H1 (cell line): ENCODE results near the gene MCUB. TPM values are rescaled to one million over a fixed set of nuclear protein-coding genes. Genes with fewer than 3 reads are reported as not detected.

ENCODE experiments used
- CTCF ChIA-PET: fragments of 300-600 bp; sonication (Branson Sonifier 250); formaldehyde crosslinking; loops from one replicate; lab custom pipeline; 2021; ENCODE audit not compliant: partially characterized antibody; lab: Charles Lee
- POLR2A ChIA-PET: fragments of 300-600 bp; sonication (Branson Sonifier 250); formaldehyde crosslinking; loops from one replicate; lab custom pipeline; 2021; ENCODE audit warnings: inconsistent platforms; ENCODE audit not compliant: partially characterized antibody; lab: Charles Lee
- DNase-seq, 2 experiments: peaks; one replicate each; pipeline versions ENCODE4 v3.0.0 to v3.0.0-alpha.2; 2010 to 2022; ENCODE audit warnings: low spot score in 2 of 2, low read depth in 1 of 2, mixed read lengths in 1 of 2
- FAIRE-seq: peaks from 2 replicates; lab custom pipeline; 2011; peaks lifted over from hg19 to GRCh38; lab: Jason Lieb, UNC
- H2AFZ ChIP-seq: 2 replicates; pipeline ENCODE4 v1.8.1; 2012; ENCODE audit warnings: low read length, inconsistent platforms
- H2AK5ac ChIP-seq: 2 replicates; pipeline ENCODE4 v1.6.1; 2013; ENCODE audit warnings: low read depth, low read length
- H2BK120ac ChIP-seq: replicated peaks from 2 replicates; pipeline ENCODE3; 2013; ENCODE audit warnings: low read depth, low read length, inconsistent platforms
- H2BK12ac ChIP-seq: 2 replicates; pipeline ENCODE4 v1.6.1; 2013; ENCODE audit warnings: low read depth, low read length
- H2BK15ac ChIP-seq: 2 replicates; pipeline ENCODE4 v1.6.1; 2013; ENCODE audit warnings: low read length
- H2BK20ac ChIP-seq: 2 replicates; pipeline ENCODE4 v1.6.1; 2013; ENCODE audit warnings: low read length
- H2BK5ac ChIP-seq: 2 replicates; pipeline ENCODE4 v1.6.1; 2013; ENCODE audit warnings: low read depth, low read length
- H3K14ac ChIP-seq: 2 replicates; pipeline ENCODE4 v1.6.1; 2013; ENCODE audit warnings: inconsistent platforms; ENCODE audit not compliant: insufficient read length
- H3K18ac ChIP-seq: 2 replicates; pipeline ENCODE4 v1.6.1; 2013; ENCODE audit warnings: low read length; ENCODE audit errors: extremely low read depth
- H3K23ac ChIP-seq: 2 replicates; pipeline ENCODE4 v1.6.1; 2013; ENCODE audit warnings: inconsistent platforms; ENCODE audit not compliant: insufficient read length
- H3K23me2 ChIP-seq: 2 replicates; pipeline ENCODE4 v1.6.1; 2013; ENCODE audit warnings: low read depth, low read length
- H3K27ac ChIP-seq: 2 replicates; pipeline ENCODE4 v1.6.1; 2011; ENCODE audit warnings: low read depth, low read length, inconsistent platforms
- H3K27me3 ChIP-seq, 4 experiments: replicated peaks in 1 of 4; 1 replicate in 1 of 4; 2 replicates in 3 of 4; pipeline versions ENCODE4 v1.6.1 to v1.8.1; 2011 to 2013; ENCODE audit warnings: low read length in 3 of 4, mild to moderate bottlenecking in 3 of 4, inconsistent platforms in 2 of 4, mixed read lengths in 2 of 4, moderate library complexity in 1 of 4; ENCODE audit not compliant: control insufficient read depth in 3 of 4, insufficient read depth in 3 of 4; ENCODE audit errors: extremely low read depth in 1 of 4
- H3K36me3 ChIP-seq, 4 experiments: 2 replicates each; pipeline versions ENCODE4 v1.6.1 to v1.8.1; 2011 to 2013; ENCODE audit warnings: mild to moderate bottlenecking in 4 of 4, low read length in 3 of 4, moderate library complexity in 2 of 4, control low read depth in 1 of 4, inconsistent platforms in 1 of 4; ENCODE audit not compliant: insufficient read depth in 4 of 4, control insufficient read depth in 2 of 4
- H3K4ac ChIP-seq: replicated peaks from 2 replicates; pipeline ENCODE3; 2013; ENCODE audit warnings: low read length, low read depth, mixed read lengths, inconsistent platforms; ENCODE audit not compliant: insufficient read length
- H3K4me1 ChIP-seq, 4 experiments: replicated peaks in 1 of 4; 1 replicate in 1 of 4; 2 replicates in 3 of 4; pipeline versions ENCODE4 v1.6.1 to v1.8.1; 2011 to 2013; ENCODE audit warnings: low read length in 3 of 4, inconsistent platforms in 2 of 4, mixed read lengths in 1 of 4; ENCODE audit not compliant: insufficient read depth in 4 of 4, control insufficient read depth in 3 of 4
- H3K4me2 ChIP-seq, 2 experiments: 2 replicates each; pipeline versions ENCODE4 v1.6.1 to v1.8.1; 2011 to 2013; ENCODE audit warnings: low read depth in 2 of 2, low read length in 2 of 2, control low read depth in 1 of 2, inconsistent platforms in 1 of 2, mild to moderate bottlenecking in 1 of 2; ENCODE audit not compliant: insufficient read depth in 1 of 2
- H3K4me3 ChIP-seq, 4 experiments: fragments of 200-600, 300-600 bp in 1 of 4; sonication (generic), shearing (Covaris generic), sonication (Bioruptor Twin) in 1 of 4; 2 replicates each; pipeline versions ENCODE4 v1.5.1 to v1.8.1; 2011 to 2016; ENCODE audit warnings: low read length in 4 of 4, low read depth in 3 of 4, control low read depth in 2 of 4, inconsistent platforms in 2 of 4, mild to moderate bottlenecking in 2 of 4, mixed read lengths in 1 of 4, moderate library complexity in 1 of 4; ENCODE audit not compliant: insufficient read depth in 2 of 4; ENCODE audit errors: extremely low read depth in 1 of 4
- H3K56ac ChIP-seq: replicated peaks from 2 replicates; pipeline ENCODE3; 2013; ENCODE audit warnings: low read depth, mild to moderate bottlenecking, mixed read lengths, low read length, inconsistent platforms; ENCODE audit not compliant: insufficient read length
- H3K79me1 ChIP-seq: 2 replicates; pipeline ENCODE4 v1.6.1; 2013; ENCODE audit warnings: low read depth, low read length, control low read depth
- H3K79me2 ChIP-seq, 2 experiments: 2 replicates each; pipeline versions ENCODE4 v1.6.1 to v1.8.1; 2012 to 2013; ENCODE audit warnings: low read length in 2 of 2, mild to moderate bottlenecking in 2 of 2, inconsistent platforms in 1 of 2; ENCODE audit not compliant: insufficient read depth in 2 of 2, control insufficient read depth in 1 of 2
- H3K9ac ChIP-seq, 4 experiments: replicated peaks in 1 of 4; 1 replicate in 1 of 4; 2 replicates in 3 of 4; pipeline versions ENCODE4 v1.6.1 to v1.8.1; 2011 to 2013; ENCODE audit warnings: low read depth in 3 of 4, low read length in 3 of 4, control low read depth in 2 of 4, mild to moderate bottlenecking in 2 of 4, moderate library complexity in 2 of 4, inconsistent platforms in 1 of 4; ENCODE audit errors: extremely low read depth in 1 of 4
- H3K9me3 ChIP-seq, 2 experiments: 2 replicates each; pipeline versions ENCODE4 v1.6.1 to v1.8.1; 2012 to 2013; ENCODE audit warnings: mild to moderate bottlenecking in 2 of 2, moderate library complexity in 2 of 2, control low read depth in 1 of 2, inconsistent platforms in 1 of 2, low read depth in 1 of 2, low read length in 1 of 2, mixed read lengths in 1 of 2; ENCODE audit not compliant: insufficient read depth in 2 of 2
- H4K20me1 ChIP-seq, 2 experiments: replicated peaks in 1 of 2; 2 replicates each; pipeline versions ENCODE3 to v1.8.1; 2011 to 2013; ENCODE audit warnings: inconsistent platforms in 2 of 2, low read length in 2 of 2, mild to moderate bottlenecking in 1 of 2; ENCODE audit not compliant: insufficient read depth in 2 of 2, control insufficient read depth in 1 of 2
- H4K5ac ChIP-seq: 2 replicates; pipeline ENCODE4 v1.6.1; 2013; ENCODE audit warnings: low read length, low read depth, mixed read lengths, inconsistent platforms; ENCODE audit not compliant: insufficient read length
- H4K8ac ChIP-seq: 2 replicates; pipeline ENCODE4 v1.8.0; 2013; ENCODE audit warnings: mild to moderate bottlenecking, moderate library complexity, low read length, inconsistent platforms; ENCODE audit not compliant: insufficient read depth; ENCODE audit errors: extremely low read depth
- H4K91ac ChIP-seq: replicated peaks from 2 replicates; pipeline ENCODE3; 2013; ENCODE audit warnings: low read length, mixed read lengths, inconsistent platforms; ENCODE audit not compliant: insufficient read length
- POU5F1 ChIP-seq: IDR thresholded peaks from 2 replicates; pipeline ENCODE4 v1.6.1; 2011; ENCODE audit warnings: low read depth, mild to moderate bottlenecking, low read length, moderate library complexity
- whole genome bisulfite sequencing, 2 experiments: shearing (Covaris generic) in 1 of 2; methylation state at CpG; one replicate each; pipeline versions ENCODE4 v1.1.6 to v1.1.7; 2013 to 2015; ENCODE audit warnings: low lambda C conversion rate in 2 of 2, mixed read lengths in 2 of 2, inconsistent platforms in 1 of 2, low coverage in 1 of 2, missing lambda C conversion rate in 1 of 2; ENCODE audit not compliant: insufficient replicate concordance in 2 of 2, insufficient coverage in 1 of 2, insufficient read length in 1 of 2; ENCODE audit errors: extremely low coverage in 1 of 2, missing lambda C conversion rate in 1 of 2; 5-methylcytosine and 5-hydroxymethylcytosine counted together
- polyA plus RNA-seq, 7 experiments: library from polyadenylated mRNA; depleted of rRNA in 3 of 7; stranded (reverse) in 5 of 7; unstranded in 2 of 7; fragments of >200 nt in 5 of 7; fragments of 200-250 nt in 2 of 7; gene quantifications; 1 replicate in 5 of 7; 2 replicates in 1 of 7; 4 replicates in 1 of 7; pipeline versions ENCODE4 v1.2.1 to v1.2.3, GENCODE V29; 2011 to 2013; ENCODE audit warnings: missing spikeins in 2 of 7, mixed read lengths in 2 of 7
- total RNA-seq: library from RNA; stranded (reverse); fragmentation: NEBNext Ultra II Directional; extraction: Animal tissue kit (Norgen Biotek cat#: 25700); gene quantifications from 2 replicates; pipeline ENCODE4 v1.2.1, GENCODE V29; 2021

Gene MCUB
- total and polyA plus RNA-seq, 2 of the 8 experiments (the other 6 are each of a cell fraction or from before 2014, with no cell fraction given): 15.2 to 19.4 TPM

DNA sequence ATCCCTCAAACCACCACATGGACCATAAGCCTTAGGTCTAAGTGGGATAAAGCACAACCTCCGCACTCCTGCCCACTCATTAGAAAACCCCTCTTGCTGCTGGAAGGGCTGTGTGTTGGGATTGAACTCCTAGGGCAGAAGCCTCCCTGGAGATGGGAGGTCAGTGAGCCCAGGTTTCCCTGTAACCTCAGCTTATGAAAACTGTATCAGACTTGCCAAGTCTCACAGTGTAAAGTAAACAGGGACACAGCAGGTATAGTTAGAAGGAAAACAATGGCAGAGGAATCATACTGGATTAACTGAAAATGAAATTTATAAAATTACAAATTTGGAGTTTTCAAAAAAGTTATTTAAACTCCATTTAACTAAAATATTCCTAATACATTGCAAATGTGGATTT, 113.3 kb downstream of the MCUB start:
- no peaks in the 10 kb centered on the region for H3K27me3 ChIP-seq
- no peak overlapping the region for H2AK5ac ChIP-seq
- TF ChIP-seq POU5F1: no peak
- no peak overlapping the region for H3K4me2 ChIP-seq
- WGBS, 2 experiments: 67% methylated on average over 1 of the region's 1 CpG; no CpG with 5 or more reads in 1 of the 2 experiments
- H3K23me2 ChIP-seq: no peaks in the 10 kb centered on the region; the same call in 1 of the 2 replicates
- no peak overlapping the region for H4K91ac ChIP-seq
- peaks cover 3 to 7% of the 10 kb centered on the region in 2 experiments; a peak in 3 of 4 replicates for H3K9me3 ChIP-seq
- no peak overlapping the region for H3K9ac ChIP-seq
- H4K8ac ChIP-seq: no peak overlapping the region
- no peak overlapping the region for H3K23ac ChIP-seq
- ChIA-PET CTCF (no interaction called here), POLR2A (no interaction called here)
- H3K79me1 ChIP-seq: no peaks in the 10 kb centered on the region
- peaks cover 0 to 2% (median 0%) of the 10 kb centered on the region in 4 experiments; a peak in 1 of 8 replicates for H3K36me3 ChIP-seq
- no peak overlapping the region for H3K56ac ChIP-seq
- no peak overlapping the region for H2AFZ ChIP-seq
- no peak overlapping the region for H4K5ac ChIP-seq
- no peak overlapping the region for H2BK12ac ChIP-seq
- H3K79me2 ChIP-seq: no peaks in the 10 kb centered on the region
- H2BK120ac ChIP-seq: no peak overlapping the region
- H2BK20ac ChIP-seq: no peak overlapping the region
- no peak overlapping the region for H2BK15ac ChIP-seq
- no peak for FAIRE-seq
- no peak overlapping the region for H3K18ac ChIP-seq
- no peaks in the 10 kb centered on the region for H3K4me1 ChIP-seq
- no peaks in the 10 kb centered on the region for H4K20me1 ChIP-seq
- H3K4me3 ChIP-seq: no peak overlapping the region
- no peak overlapping the region for H3K27ac ChIP-seq
- H3K4ac ChIP-seq: no peak overlapping the region
- H2BK5ac ChIP-seq: no peak overlapping the region
- no peak for DNase-seq
- H3K14ac ChIP-seq: no peak overlapping the region
